ENCODE data around the gene C1orf105. TPM values are rescaled to one million over a fixed set of nuclear protein-coding genes. Genes with fewer than 3 reads are reported as not detected.

Gene C1orf105
- total and polyA plus RNA-seq, 2 of the 8 experiments (the other 6 are each of a cell fraction or from before 2014, with no cell fraction given), result not detected

GRCh38 chr1:172507741-172508140, 87.3 kb downstream of the C1orf105 start:
- H3K4me1 ChIP-seq (replicated peaks in 1 of 4; ENCODE audit: control insufficient read depth in 3 of 4, insufficient read depth in 4 of 4, low read length in 3 of 4), result no peaks in the 10 kb centered on the region
- no peaks in the 10 kb centered on the region for H3K36me3 ChIP-seq (ENCODE audit: control insufficient read depth in 2 of 4, insufficient read depth in 4 of 4, low read length in 3 of 4)
- H2AK5ac ChIP-seq (ENCODE audit: low read depth, low read length), result no peak overlapping the region
- H2AFZ ChIP-seq (ENCODE audit: low read length), result no peak overlapping the region
- peaks cover 0 to 1% (median 0%) of the 10 kb centered on the region in 4 experiments; a peak in 1 of 7 replicates for H3K27me3 ChIP-seq (replicated peaks in 1 of 4; ENCODE audit: control insufficient read depth in 3 of 4, extremely low read depth in 1 of 4, insufficient read depth in 3 of 4, low read length in 3 of 4)
- no peak overlapping the region for H3K56ac ChIP-seq (replicated peaks; ENCODE audit: insufficient read length, low read depth, low read length)
- no peak overlapping the region for H2BK120ac ChIP-seq (replicated peaks; ENCODE audit: low read depth, low read length)
- H2BK12ac ChIP-seq (ENCODE audit: low read depth, low read length), result no peak overlapping the region
- H3K9me3 ChIP-seq (ENCODE audit: insufficient read depth in 2 of 2, low read depth in 1 of 2, low read length in 1 of 2), result no peaks in the 10 kb centered on the region
- no peak overlapping the region for H2BK20ac ChIP-seq (ENCODE audit: low read length)
- no peak overlapping the region for H3K23ac ChIP-seq (ENCODE audit: insufficient read length)
- H3K18ac ChIP-seq (ENCODE audit: extremely low read depth, low read length), result no peak overlapping the region
- no peak overlapping the region for H2BK5ac ChIP-seq (ENCODE audit: low read depth, low read length)
- no peak overlapping the region for H3K4me3 ChIP-seq (ENCODE audit: extremely low read depth in 1 of 4, insufficient read depth in 2 of 4, low read depth in 3 of 4, low read length in 4 of 4)
- no peaks in the 10 kb centered on the region for H3K79me1 ChIP-seq (ENCODE audit: low read depth, low read length)
- DNase-seq (ENCODE audit: low read depth in 1 of 2, low spot score in 2 of 2) (no peak), FAIRE-seq (no peak)
- CTCF ChIA-PET (ENCODE audit: partially characterized antibody), result no interaction called here
- H3K4ac ChIP-seq (replicated peaks; ENCODE audit: insufficient read length, low read depth, low read length), result no peak overlapping the region
- no peak overlapping the region for H3K27ac ChIP-seq (ENCODE audit: low read depth, low read length)
- TF ChIP-seq SP2 (IDR thresholded peaks at IDR 0.05; ENCODE audit: low read length) (no peak), RXRA (IDR thresholded peaks at IDR 0.05; ENCODE audit: insufficient read depth, low read depth, low read length) (no peak), KDM1A (IDR thresholded peaks at IDR 0.05; ENCODE audit: borderline replicate concordance, low read length) (no peak)
- H3K79me2 ChIP-seq (ENCODE audit: control insufficient read depth in 1 of 2, insufficient read depth in 2 of 2, low read length in 2 of 2), result no peaks in the 10 kb centered on the region
- no peak overlapping the region for H3K14ac ChIP-seq (ENCODE audit: insufficient read length)
- H3K9ac ChIP-seq (replicated peaks in 1 of 4; ENCODE audit: extremely low read depth in 1 of 4, low read depth in 3 of 4, low read length in 3 of 4), result no peak overlapping the region
- no peaks in the 10 kb centered on the region for H4K20me1 ChIP-seq (replicated peaks in 1 of 2; ENCODE audit: control insufficient read depth in 1 of 2, insufficient read depth in 2 of 2, low read length in 2 of 2)
- no peak overlapping the region for H2BK15ac ChIP-seq (ENCODE audit: low read length)
- no peak overlapping the region for H3K4me2 ChIP-seq (ENCODE audit: insufficient read depth in 1 of 2, low read depth in 2 of 2, low read length in 2 of 2)
- no peaks in the 10 kb centered on the region for H3K23me2 ChIP-seq (ENCODE audit: low read depth, low read length)
- no peak overlapping the region for H4K8ac ChIP-seq (ENCODE audit: extremely low read depth, insufficient read depth, low read length)
- H4K91ac ChIP-seq (replicated peaks; ENCODE audit: insufficient read length, low read length), result no peak overlapping the region
- H4K5ac ChIP-seq (ENCODE audit: insufficient read length, low read depth, low read length), result no peak overlapping the region
- POLR2A ChIA-PET (ENCODE audit: partially characterized antibody), result no interaction called here
